Transverse colon (tissue), 4 donors: ENCODE results near the gene ATCAY. TPM values are rescaled to one million over a fixed set of nuclear protein-coding genes. Genes with fewer than 3 reads are reported as not detected.

Experiments used
- DNase-seq: peaks from one replicate; pipeline ENCODE4 v3.0.0-alpha.2; 2019
- H3K27ac ChIP-seq, 4 donors: fragments of 200-600 bp; sonication (generic); 2 replicates each; pipeline ENCODE4 v1.5.1; 2016 to 2018; ENCODE audit warnings: inconsistent platforms in 4 of 4
- H3K27me3 ChIP-seq: fragments of 200-600 bp; sonication (generic); 2 replicates; pipeline ENCODE4 v1.5.1; 2017; ENCODE audit warnings: inconsistent platforms
- H3K36me3 ChIP-seq, 4 donors: fragments of 200-600 bp; sonication (generic); 2 replicates each; pipeline ENCODE4 v1.5.1; 2017 to 2019; ENCODE audit warnings: inconsistent platforms in 4 of 4
- H3K4me1 ChIP-seq, 4 donors: fragments of 200-600 bp; sonication (generic); 2 replicates each; pipeline ENCODE4 v1.5.1; 2017 to 2020; ENCODE audit warnings: inconsistent platforms in 4 of 4
- H3K4me3 ChIP-seq, 4 donors: fragments of 200-600 bp; sonication (generic); 1 replicate in 1 of 4; 2 replicates in 3 of 4; pipeline versions ENCODE4 v1.5.1 to v1.6.1; 2017 to 2019; ENCODE audit warnings: inconsistent platforms in 4 of 4
- H3K9me3 ChIP-seq, 2 donors: fragments of 200-600 bp; sonication (generic); 2 replicates each; pipeline ENCODE4 v1.5.1; 2017 to 2019; ENCODE audit warnings: inconsistent platforms in 2 of 2
- CTCF ChIP-seq, 5 experiments: fragments of 200-600 bp in 3 of 5; fragments of 450-650 bp in 2 of 5; sonication (generic) in 3 of 5; IDR thresholded peaks; 1 replicate in 2 of 5; 2 replicates in 3 of 5; pipeline ENCODE4 v1.5.1; 2016 to 2017; ENCODE audit warnings: antibody characterized with exemption in 5 of 5, inconsistent platforms in 3 of 5, mild to moderate bottlenecking in 2 of 5, moderate library complexity in 1 of 5
- EP300 ChIP-seq: sonication (generic); formaldehyde crosslinking; IDR thresholded peaks from one replicate; pipeline ENCODE4 v1.6.1; 2017; ENCODE audit warnings: antibody characterized with exemption, low read depth
- POLR2A ChIP-seq: fragments of 450-650 bp; IDR thresholded peaks from one replicate; pipeline ENCODE4 v1.6.1; 2016; ENCODE audit warnings: antibody characterized with exemption, mild to moderate bottlenecking, moderate library complexity
- POLR2AphosphoS5 ChIP-seq, 3 donors: sonication (generic); formaldehyde crosslinking; IDR thresholded peaks; one replicate each; pipeline ENCODE4 v1.6.1; 2016; ENCODE audit warnings: antibody characterized with exemption in 3 of 3
- WGBS, 2 donors: methylation state at CpG; one replicate each; pipeline ENCODE4 v1.1.5; 2018; ENCODE audit warnings: low coverage in 1 of 2; 5-methylcytosine and 5-hydroxymethylcytosine counted together
- in situ Hi-C, 4 donors: fragments of 200-750 bp; cut with MboI; loops; one replicate each; pipeline versions ENCODE4 v1.15.0 to v1.15.1; 2017; ENCODE audit warnings: low sequenced_read_pairs in 3 of 4, low pct_ligation_motif_present in 1 of 4, low pct_unique_long_range_greater_than_20kb in 1 of 4
- intact Hi-C: fragments of 100-400 bp; cut with DNase I; formaldehyde crosslinking; loops from one replicate; pipeline ENCODE4 v1.15.1; 2023; ENCODE audit warnings: low total_unique reads
- total RNA-seq, 4 donors: library from RNA; depleted of rRNA; stranded (reverse); fragments of >200 nt; gene quantifications; one replicate each; pipeline ENCODE4 v1.1.0, GENCODE V29; 2016

ATCAY gene
- total RNA-seq, 4 donors from 2014 or later, result 0.32 to 0.60 (median 0.55) TPM; not detected in 1

- WGBS, 2 donors, result 86 to 87% methylated on average over 4 to 6 of the region's 6 CpGs
- Histone ChIP-seq H3K4me3 (no peak overlapping the region), H3K4me1 (no peaks in the 10 kb centered on the region), H3K27me3 (no peaks in the 10 kb centered on the region), H3K27ac (no peak overlapping the region), H3K9me3 (peaks cover 0 to 7% of the 10 kb centered on the region in 2 donors), H3K36me3 (no peaks in the 10 kb centered on the region)
- TF ChIP-seq POLR2A, result no peak
- TF ChIP-seq POLR2AphosphoS5 (IDR thresholded peaks at IDR 0.05), result no peak
- no peak for TF ChIP-seq EP300
- TF ChIP-seq CTCF (IDR thresholded peaks at IDR 0.05), result no peak
- in situ Hi-C loops, result no loop called here
- no peak for DNase-seq
- intact Hi-C loops, result no loop called here
Observed at GRCh38 chr19:3850320-3850972, 30.0 kb upstream of the ATCAY start.

DNA sequence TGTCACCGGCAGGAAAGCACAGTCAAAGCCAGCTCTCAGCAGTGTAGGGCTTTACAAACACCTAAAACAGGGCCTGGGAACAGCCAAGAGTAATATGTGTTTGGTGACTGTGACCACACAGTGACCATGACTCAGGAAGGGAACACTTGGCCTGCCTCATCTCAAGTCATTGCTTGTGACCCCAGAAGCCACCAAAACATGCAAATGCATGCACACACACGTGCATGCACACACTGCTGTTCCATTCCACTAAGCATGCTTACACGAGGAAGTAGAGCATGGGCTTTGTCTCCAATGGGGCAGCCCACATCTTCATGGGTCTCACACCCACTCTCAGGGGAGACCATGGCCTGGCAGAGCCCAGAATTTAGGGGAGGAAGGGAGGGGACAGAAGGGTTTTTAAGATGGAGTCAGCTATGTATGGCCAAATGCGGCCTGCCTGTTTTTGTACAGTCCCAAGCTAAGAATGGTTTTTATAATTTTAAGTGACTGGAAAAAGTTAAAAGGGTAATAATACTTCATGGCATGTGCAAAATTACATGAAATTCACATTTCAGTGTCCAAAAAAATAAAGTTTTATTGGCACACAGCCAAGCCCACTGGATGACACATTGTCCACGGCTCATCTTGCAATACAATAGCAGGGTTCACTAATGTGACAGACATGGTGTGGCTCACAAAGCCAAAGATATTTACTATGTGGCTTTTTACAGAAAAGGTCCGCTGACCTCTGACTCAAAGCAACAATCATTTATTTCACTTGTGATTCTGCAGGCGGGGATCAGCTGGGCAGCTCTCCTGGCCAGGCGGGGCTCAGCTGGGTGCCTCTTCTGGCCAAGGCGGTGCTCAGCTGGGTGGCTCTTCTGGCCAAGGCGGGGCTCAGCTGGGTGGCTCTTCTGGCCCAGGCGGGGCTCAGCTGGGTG is 29.0 kb upstream of the ATCAY start:
- in situ Hi-C loops (no loop called here), intact Hi-C loops (no loop called here)
- WGBS, 2 donors, result 89 to 92% methylated on average over 7 to 11 of the region's 11 CpGs

DNA sequence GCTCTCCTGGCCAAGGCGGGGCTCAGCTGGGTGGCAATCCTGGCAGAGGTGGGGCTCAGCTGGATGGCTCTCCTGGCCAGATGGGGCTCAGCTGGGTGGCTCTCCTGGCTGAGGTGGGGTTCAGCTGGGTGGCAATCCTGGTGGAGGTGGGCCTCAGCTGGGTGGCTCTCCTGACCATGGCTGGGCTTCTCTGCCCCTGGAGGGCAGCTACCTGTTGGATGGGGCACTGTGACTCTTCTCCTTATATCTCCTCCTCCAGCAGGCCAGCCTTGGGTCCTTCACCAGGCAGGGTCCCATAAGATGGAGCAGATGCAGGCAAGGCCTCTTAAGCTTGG is 28.3 kb upstream of the ATCAY start:
- intact Hi-C loops, result no loop called here
- Histone ChIP-seq H3K27me3 (no peaks in the 10 kb centered on the region), H3K4me3 (no peak overlapping the region), H3K9me3 (peaks cover 0 to 7% of the 10 kb centered on the region in 2 donors), H3K27ac (no peak overlapping the region), H3K4me1 (no peaks in the 10 kb centered on the region), H3K36me3 (no peaks in the 10 kb centered on the region)
- DNase-seq, result no peak
- in situ Hi-C loops, result no loop called here
- 89% methylated on average over 1 of the region's 1 CpG; no CpG with 5 or more reads in 1 of the 2 donors for WGBS, 2 donors
- no peak for TF ChIP-seq POLR2AphosphoS5 (IDR thresholded peaks at IDR 0.05)
- TF ChIP-seq POLR2A, result no peak
- no peak for TF ChIP-seq CTCF (IDR thresholded peaks at IDR 0.05)
- no peak for TF ChIP-seq EP300

More for the DNA sequence above, 29.0 kb upstream of the ATCAY start:
- no peaks in the 10 kb centered on the region for H3K4me1 ChIP-seq
- no peak for DNase-seq
- TF ChIP-seq POLR2AphosphoS5 (IDR thresholded peaks at IDR 0.05), result no peak
- TF ChIP-seq CTCF (IDR thresholded peaks at IDR 0.05), result no peak
- no peak overlapping the region for H3K4me3 ChIP-seq
- no peaks in the 10 kb centered on the region for H3K27me3 ChIP-seq
- no peak overlapping the region for H3K27ac ChIP-seq
- peaks cover 0 to 7% of the 10 kb centered on the region in 2 donors for H3K9me3 ChIP-seq
- no peaks in the 10 kb centered on the region for H3K36me3 ChIP-seq

DNA sequence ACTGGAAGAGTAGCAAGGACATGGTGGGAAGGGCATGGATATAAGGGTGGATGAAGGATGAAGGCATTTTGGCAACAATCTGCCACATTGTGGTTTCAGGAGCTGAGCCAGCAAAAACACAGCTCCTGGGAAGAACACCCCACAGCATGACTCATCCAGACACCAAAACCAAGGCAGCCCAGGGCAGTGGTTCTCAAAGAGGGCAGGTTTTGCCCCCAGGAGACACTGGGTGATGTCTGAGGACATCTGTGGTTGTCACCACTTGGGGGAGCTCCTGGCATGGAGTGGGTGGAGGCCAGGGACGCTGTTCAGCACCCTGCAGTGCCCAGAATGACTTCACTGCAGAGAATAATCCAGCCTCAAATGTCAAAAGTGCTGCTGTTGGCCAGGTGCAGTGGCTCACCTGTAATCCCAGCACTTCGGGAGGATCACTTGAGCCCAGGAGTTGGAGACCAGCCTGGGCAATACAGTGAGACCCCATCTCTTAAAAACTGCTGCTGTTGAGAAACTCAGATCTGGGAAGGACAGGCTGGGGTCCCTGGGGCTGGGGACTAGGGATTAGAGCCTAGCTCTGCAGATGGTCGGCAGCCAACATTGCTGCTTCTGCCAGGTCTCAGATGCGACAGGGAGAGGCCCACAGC is 27.8 kb upstream of the ATCAY start:
- Histone ChIP-seq H3K4me1 (no peaks in the 10 kb centered on the region), H3K4me3 (no peak overlapping the region), H3K27ac (no peak overlapping the region), H3K9me3 (peaks cover 0 to 7% of the 10 kb centered on the region in 2 donors), H3K27me3 (no peaks in the 10 kb centered on the region), H3K36me3 (no peaks in the 10 kb centered on the region)
- WGBS, 2 donors, result 45% methylated on average over 4 of the region's 4 CpGs; no CpG with 5 or more reads in 1 of the 2 donors
- TF ChIP-seq CTCF (IDR thresholded peaks at IDR 0.05) (peak in 4 of 5 experiments; percentile 29 to 44 (median 42)), POLR2AphosphoS5 (IDR thresholded peaks at IDR 0.05) (no peak)
- in situ Hi-C loops (no loop called here), intact Hi-C loops (no loop called here)
- peak; percentile 54 for DNase-seq
